T-helper 2 cell (primary cell): Measurements from ENCODE around the gene TSKU.
"Not testable (repeated sequence)": the region's sequence is repeated elsewhere in the genome, so short reads cannot be mapped to it uniquely, and the experiment has no call there.

Experiments used
- DNase-seq, 5 experiments: peaks; one replicate each; pipeline versions ENCODE4 v3.0.0 to v3.0.0-alpha.2; 2012 to 2022

TSKU gene

DNA sequence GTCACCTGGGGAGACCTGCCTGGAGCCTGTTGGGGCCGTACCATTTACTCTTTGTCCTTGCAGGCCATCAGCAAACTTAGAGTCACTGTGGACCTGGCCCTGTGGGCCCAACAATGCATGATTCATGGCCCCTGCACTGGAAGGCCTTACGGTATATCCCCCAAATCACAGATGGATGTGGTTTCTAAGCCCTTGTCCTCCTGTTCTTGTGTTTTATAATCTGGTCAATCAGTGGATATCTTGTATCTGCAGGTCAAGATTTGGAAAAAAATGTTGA lies 6.2 kb downstream of the TSKU start:
- DNase-seq, result no peak

DNA sequence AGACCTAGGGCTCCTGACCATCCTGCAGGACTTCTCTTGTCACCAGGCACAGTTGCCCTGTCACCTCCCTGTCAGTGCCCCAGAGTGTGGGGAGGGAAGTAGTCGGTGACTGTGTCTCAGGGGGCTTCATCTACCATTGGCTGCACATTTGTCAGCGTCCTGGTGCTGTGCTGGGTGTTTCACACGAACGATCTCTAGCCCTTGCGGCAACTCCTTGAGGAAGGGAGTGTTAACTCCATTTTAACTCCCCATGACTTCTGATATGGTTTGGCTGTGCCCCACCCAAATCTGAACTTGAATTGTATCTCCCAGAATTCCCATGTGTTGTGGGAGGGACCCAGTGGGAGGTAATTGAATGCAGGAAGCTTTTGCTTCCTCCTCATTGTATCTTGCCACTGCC lies 7.1 kb downstream of the TSKU start:
- DNase-seq, result no peak

GRCh38 chr11:76791002-76791770 lies 8.0 kb downstream of the TSKU start:
- DNase-seq, result not testable (repeated sequence)

DNA sequence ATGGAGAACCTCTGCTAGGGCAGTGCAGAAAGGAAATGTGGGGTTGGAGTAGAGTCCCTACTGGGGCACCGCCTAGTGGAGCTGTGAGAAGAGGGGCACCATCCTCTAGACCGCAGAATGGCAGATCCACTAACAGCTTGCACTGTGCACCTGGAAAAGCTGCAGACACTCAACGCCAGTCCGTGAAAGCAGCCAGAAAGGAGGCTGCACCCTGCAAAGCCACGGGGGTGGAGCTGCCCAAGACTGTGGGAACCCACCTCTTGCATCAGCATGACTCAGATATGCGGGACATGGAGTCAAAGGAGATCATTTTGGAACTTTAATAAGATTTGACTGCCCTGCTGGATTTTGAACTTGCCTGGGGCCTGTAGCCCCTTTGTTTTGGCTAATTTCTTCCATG lies 8.7 kb downstream of the TSKU start:
- no peak for DNase-seq

- DNase-seq, result no peak
Measured at GRCh38 chr11:76792505-76793264, 9.5 kb downstream of the TSKU start.

DNA sequence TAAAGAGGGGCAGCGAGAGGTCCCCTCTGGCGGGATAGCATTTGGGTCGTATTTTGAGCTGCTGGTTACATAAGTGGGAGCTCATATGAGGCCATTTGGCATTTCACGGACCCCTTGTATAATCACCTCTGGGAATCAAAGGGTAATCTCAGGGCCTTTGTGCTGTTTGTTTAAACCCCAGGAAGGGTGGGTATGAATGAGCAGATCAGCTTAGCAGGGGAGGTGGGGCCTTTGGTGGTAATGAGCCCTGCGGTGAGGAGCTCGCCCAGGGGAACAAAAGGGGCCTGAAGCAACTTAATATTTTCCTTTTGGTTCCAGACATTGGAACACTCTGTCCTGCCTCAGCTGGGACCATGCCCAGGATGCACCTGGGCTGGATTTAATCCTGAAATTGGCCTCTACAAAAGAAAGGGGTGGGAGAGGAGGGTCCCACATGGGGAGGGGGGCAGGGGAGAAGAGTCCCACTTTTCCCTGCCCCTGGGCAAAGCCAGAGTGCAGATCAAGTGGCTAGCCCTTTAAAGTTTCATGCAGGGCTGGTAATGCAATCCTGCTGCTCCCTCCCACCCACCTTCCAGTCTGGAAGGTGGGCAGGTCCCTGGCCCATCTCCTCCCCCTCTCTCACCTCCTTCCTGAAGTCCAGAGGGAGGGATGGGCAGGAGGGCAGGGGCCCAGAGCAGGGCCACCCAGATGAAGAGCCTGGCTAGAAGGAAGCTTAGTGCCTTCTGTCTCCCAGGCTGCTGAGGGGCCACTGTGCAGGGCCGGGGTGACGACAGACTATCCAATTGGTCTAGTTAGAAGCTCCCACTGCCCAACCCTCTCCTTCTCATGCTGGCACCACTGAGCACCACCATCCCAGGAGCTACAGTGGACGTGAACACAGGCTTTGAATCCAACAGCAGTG lies 10.5 kb downstream of the TSKU start:
- DNase-seq, result no peak

DNA sequence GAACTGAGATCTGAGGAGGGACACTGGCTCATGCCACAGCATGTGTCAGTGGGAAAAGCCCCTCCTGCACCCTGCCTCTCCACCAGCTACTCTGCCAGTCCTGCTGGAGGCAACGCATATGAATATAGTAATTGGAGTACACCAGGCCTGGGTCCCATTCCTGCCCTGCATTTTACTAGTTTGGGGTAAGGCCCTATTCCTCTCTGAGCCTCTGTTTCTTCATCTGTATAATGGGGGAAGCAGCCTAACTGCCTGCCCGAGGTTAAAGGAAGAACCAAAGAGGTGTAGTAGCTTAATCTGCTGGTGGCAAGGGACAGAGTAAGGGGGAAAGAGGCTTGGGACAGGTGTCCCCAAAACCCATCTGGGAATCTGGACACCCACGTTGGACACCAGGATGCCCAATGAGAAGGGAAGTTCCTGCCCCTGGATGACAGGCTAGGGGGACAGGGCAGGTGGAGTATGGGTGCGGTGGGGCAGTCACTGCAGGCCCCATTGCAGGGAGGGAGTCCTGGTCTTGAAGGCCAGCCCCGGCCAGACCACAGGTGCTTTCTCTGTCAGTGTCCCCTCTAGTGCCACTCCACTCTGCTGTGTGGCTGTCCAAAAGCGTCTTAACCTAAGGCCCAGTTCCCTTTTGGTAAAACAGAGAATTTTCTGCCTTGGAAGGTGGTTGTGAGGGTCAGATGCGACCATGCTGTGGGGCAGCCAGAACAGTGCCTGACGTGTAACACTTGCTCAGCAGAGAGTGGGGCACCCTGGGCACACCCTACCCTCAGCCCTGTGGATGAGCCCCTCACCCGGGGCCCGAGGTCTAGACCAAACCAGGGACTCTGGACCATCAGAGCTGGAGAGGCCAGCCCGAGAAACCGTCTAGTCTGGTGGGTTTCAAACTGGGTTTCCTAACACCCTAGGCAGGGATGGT lies 11.5 kb downstream of the TSKU start:
- no peak for DNase-seq

- no peak for DNase-seq
Measured at GRCh38 chr11:76795290-76795935, 12.3 kb downstream of the TSKU start.

- no peak for DNase-seq
Measured at GRCh38 chr11:76795936-76796441, 12.8 kb downstream of the TSKU start.

DNA sequence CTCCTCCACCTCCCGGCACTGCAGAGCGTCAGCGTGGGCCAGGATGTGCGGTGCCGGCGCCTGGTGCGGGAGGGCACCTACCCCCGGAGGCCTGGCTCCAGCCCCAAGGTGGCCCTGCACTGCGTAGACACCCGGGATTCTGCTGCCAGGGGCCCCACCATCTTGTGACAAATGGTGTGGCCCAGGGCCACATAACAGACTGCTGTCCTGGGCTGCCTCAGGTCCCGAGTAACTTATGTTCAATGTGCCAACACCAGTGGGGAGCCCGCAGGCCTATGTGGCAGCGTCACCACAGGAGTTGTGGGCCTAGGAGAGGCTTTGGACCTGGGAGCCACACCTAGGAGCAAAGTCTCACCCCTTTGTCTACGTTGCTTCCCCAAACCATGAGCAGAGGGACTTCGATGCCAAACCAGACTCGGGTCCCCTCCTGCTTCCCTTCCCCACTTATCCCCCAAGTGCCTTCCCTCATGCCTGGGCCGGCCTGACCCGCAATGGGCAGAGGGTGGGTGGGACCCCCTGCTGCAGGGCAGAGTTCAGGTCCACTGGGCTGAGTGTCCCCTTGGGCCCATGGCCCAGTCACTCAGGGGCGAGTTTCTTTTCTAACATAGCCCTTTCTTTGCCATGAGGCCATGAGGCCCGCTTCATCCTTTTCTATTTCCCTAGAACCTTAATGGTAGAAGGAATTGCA lies 13.5 kb downstream of the TSKU start:
- no peak for DNase-seq

DNA sequence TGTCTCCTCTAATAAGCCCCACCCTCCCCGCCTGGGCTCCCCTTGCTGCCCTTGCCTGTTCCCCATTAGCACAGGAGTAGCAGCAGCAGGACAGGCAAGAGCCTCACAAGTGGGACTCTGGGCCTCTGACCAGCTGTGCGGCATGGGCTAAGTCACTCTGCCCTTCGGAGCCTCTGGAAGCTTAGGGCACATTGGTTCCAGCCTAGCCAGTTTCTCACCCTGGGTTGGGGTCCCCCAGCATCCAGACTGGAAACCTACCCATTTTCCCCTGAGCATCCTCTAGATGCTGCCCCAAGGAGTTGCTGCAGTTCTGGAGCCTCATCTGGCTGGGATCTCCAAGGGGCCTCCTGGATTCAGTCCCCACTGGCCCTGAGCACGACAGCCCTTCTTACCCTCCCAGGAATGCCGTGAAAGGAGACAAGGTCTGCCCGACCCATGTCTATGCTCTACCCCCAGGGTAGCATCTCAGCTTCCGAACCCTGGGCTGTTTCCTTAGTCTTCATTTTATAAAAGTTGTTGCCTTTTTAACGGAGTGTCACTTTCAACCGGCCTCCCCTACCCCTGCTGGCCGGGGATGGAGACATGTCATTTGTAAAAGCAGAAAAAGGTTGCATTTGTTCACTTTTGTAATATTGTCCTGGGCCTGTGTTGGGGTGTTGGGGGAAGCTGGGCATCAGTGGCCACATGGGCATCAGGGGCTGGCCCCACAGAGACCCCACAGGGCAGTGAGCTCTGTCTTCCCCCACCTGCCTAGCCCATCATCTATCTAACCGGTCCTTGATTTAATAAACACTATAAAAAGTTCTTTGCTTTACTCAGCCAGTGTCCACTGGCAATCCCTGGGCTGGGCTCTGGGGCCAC lies 14.4 kb downstream of the TSKU start:
- no peak for DNase-seq

GRCh38 chr11:76798202-76798581 lies 15.0 kb downstream of the TSKU start:
- DNase-seq, result no peak

- DNase-seq, result no peak
Measured at GRCh38 chr11:76798671-76799065, 15.5 kb downstream of the TSKU start.

DNA sequence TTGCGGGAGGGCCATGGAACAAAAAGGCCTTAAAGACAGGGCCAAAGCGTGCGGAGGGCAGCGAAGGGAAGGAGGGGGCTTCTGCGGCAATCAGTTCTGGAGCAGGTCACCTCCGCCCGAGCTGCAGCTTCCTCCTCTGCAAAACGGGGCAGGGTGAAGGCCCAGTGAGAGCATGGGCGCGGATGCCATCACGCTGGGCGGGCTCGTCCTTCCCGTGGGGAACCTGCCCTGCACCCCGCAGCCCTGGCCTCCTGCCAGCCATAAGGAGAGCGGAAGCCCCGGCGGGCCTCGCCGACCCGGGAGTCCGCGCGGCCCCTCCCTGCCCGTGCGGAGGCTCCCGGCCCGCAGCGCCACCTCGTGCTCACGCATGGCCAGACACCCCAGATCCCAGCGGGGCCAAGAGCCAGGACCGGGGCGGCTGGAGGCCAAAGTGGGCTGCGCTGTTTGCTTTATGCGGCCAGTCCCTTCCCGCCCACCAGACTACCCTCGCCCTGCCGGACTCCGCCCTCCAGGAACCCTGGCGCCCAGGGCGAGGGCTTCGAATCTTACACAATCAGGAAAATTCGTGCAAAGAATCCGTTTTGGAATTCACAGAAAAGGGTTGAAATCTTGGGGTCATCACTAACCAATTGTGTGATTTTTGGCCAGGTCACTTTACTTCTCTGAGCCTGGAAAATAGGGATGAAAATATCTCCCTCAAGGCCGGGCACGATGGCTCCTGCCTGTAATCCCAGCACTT lies 16.1 kb downstream of the TSKU start:
- DNase-seq, result peak; percentile 46 to 77 (median 63)

DNA sequence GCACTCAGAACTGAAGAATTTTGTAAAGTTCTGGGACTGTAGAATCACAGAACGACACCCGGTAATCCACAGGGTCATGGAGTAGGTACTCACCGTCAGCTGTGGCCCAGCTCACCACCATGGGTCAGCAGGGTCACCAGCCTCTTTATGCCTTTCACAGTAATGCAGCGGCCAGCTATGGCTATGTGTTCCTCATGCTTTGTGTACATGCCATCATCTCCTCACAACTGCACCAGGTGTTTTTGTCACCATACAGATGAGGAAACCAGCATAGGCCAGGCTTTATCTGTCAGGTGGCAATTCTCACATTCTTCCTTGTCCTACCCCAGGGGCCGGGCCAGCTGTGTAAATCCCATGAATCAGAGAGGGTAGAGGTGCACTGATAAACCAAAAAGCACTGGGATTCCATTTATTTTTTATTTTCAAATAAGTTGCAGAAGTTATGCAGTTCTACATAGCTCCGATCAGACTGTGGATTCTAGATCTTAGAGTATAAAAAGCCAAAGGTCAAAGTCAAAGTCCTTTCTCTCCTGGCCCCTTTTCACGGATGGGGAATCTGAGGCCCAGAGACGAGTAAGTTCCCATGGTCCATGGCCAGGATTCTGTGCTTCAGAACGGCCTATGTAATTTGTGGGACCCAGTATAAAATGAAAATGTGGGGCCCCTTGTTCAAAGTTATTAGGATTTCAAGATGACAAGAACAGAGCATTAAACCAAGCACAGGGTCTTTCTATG lies 17.5 kb downstream of the TSKU start:
- DNase-seq, result no peak

- DNase-seq, result no peak
Measured at GRCh38 chr11:76801225-76801624, 18.1 kb downstream of the TSKU start.

- DNase-seq, result no peak
Measured at GRCh38 chr11:76801736-76802135, 18.6 kb downstream of the TSKU start.

- DNase-seq, result no peak
Measured at GRCh38 chr11:76802151-76802550, 19.0 kb downstream of the TSKU start.

DNA sequence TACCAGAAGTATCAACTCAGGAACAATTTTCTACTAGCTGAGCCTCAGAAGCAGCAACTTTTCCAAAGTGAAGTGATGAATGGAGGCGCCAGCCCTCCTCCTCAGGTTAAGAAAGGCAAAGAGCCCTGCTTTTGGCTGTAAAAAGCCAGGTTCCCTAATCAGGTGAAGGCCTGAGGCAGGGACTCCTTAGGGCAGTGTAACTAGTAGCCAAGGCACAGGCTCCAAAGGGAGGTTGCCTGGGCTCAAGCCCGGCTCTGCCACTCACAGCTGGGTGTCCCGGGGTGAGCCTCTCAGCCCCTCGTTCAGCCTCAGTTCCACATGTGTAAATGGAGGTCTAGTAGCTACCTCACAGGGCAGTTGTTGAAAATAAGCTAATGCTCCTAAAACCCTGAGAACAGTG lies 19.5 kb downstream of the TSKU start:
- no peak for DNase-seq
